ENCODE results near the gene LGR6.

Gene LGR6

GRCh38 chr1:202156590-202156989 is 37.0 kb upstream of the LGR6 start:
- no peak for DNase-seq
- peaks cover 16% of the 10 kb centered on the region for H3K4me1 ChIP-seq (ENCODE audit: low read length)
- 0 out of 2 replicates have a peak, but pooled peaks cover 3% of the 10 kb centered on the region for H3F3A ChIP-seq (ENCODE audit: insufficient read depth, low read length)
- no peak overlapping the region for H3K27ac ChIP-seq (ENCODE audit: low read length)
- H3K27me3 ChIP-seq (replicated peaks; ENCODE audit: insufficient read depth, low read length), result no peaks in the 10 kb centered on the region
- no peak overlapping the region for H3K9ac ChIP-seq (ENCODE audit: low read length)
- H3K36me3 ChIP-seq (replicated peaks; ENCODE audit: insufficient read depth, low read length), result peaks cover 10% of the 10 kb centered on the region; the same call in 1 of the 2 replicates
- H3K9me2 ChIP-seq (replicated peaks; ENCODE audit: insufficient read depth, low read length), result no peaks in the 10 kb centered on the region
- no peak overlapping the region for H3K4me2 ChIP-seq (ENCODE audit: low read depth, low read length)
- no peaks in the 10 kb centered on the region for H4K20me1 ChIP-seq (ENCODE audit: insufficient read depth, low read length)
- TF ChIP-seq EZH2 (optimal IDR thresholded peaks at IDR 0.05; ENCODE audit: low read depth, low read length) (no peak), EZH2phosphoT487 (IDR thresholded peaks at IDR 0.05; ENCODE audit: low read length) (no peak)
- TF ChIP-seq, protein P1, sequence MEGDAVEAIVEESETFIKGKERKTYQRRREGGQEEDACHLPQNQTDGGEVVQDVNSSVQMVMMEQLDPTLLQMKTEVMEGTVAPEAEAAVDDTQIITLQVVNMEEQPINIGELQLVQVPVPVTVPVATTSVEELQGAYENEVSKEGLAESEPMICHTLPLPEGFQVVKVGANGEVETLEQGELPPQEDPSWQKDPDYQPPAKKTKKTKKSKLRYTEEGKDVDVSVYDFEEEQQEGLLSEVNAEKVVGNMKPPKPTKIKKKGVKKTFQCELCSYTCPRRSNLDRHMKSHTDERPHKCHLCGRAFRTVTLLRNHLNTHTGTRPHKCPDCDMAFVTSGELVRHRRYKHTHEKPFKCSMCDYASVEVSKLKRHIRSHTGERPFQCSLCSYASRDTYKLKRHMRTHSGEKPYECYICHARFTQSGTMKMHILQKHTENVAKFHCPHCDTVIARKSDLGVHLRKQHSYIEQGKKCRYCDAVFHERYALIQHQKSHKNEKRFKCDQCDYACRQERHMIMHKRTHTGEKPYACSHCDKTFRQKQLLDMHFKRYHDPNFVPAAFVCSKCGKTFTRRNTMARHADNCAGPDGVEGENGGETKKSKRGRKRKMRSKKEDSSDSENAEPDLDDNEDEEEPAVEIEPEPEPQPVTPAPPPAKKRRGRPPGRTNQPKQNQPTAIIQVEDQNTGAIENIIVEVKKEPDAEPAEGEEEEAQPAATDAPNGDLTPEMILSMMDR (IDR thresholded peaks at IDR 0.05; ENCODE audit: low read length), result no peak
- no peak overlapping the region for H2AFZ ChIP-seq (ENCODE audit: low read length)
- H3K9me3 ChIP-seq (replicated peaks; ENCODE audit: insufficient read depth, low read length), result no peaks in the 10 kb centered on the region
- H3K79me2 ChIP-seq (ENCODE audit: low read length), result peaks cover 56% of the 10 kb centered on the region
- H3K4me3 ChIP-seq (ENCODE audit: low read length), result no peak overlapping the region

DNA sequence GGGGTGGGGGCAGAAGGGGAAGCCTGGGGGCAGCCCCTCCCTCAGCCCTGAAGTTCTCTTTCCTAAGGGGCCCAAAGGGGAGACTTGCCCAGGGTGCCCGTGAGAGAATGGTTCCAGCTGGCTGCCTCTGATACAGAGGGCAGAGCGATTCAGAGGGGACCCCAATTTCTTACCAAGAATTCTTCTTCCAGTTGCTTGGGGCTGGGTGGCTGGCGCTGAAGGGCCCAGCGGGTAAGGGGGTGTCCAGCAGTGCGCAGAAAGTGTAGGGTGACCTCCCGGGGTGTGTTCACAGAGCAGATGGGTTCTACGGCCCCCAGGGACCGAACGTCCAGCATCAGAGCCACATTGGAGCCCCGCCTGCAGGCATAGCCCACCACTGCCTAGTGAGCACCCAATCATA is 35.7 kb upstream of the LGR6 start:
- Histone ChIP-seq H3K36me3 (replicated peaks; ENCODE audit: insufficient read depth, low read length) (peaks cover under 1% of the 10 kb centered on the region; the same call in 1 of the 2 replicates), H3K4me1 (ENCODE audit: low read length) (peaks cover 16% of the 10 kb centered on the region), H3K9me2 (replicated peaks; ENCODE audit: insufficient read depth, low read length) (no peaks in the 10 kb centered on the region), H3F3A (ENCODE audit: insufficient read depth, low read length) (0 out of 2 replicates have a peak, but pooled peaks cover 3% of the 10 kb centered on the region), H3K79me2 (ENCODE audit: low read length) (peaks cover 56% of the 10 kb centered on the region), H4K20me1 (ENCODE audit: insufficient read depth, low read length) (no peaks in the 10 kb centered on the region), H3K9ac (ENCODE audit: low read length) (no peak overlapping the region), H3K4me2 (ENCODE audit: low read depth, low read length) (no peak overlapping the region), H3K27me3 (replicated peaks; ENCODE audit: insufficient read depth, low read length) (no peaks in the 10 kb centered on the region), H3K27ac (ENCODE audit: low read length) (no peak overlapping the region), H3K4me3 (ENCODE audit: low read length) (no peak overlapping the region), H2AFZ (ENCODE audit: low read length) (no peak overlapping the region), H3K9me3 (replicated peaks; ENCODE audit: insufficient read depth, low read length) (no peaks in the 10 kb centered on the region)
- no peak for TF ChIP-seq EZH2phosphoT487 (IDR thresholded peaks at IDR 0.05; ENCODE audit: low read length)
- TF ChIP-seq EZH2 (optimal IDR thresholded peaks at IDR 0.05; ENCODE audit: low read depth, low read length), result no peak
- DNase-seq, result no peak

- no peaks in the 10 kb centered on the region; the same call in 1 of the 2 replicates for H3K36me3 ChIP-seq (replicated peaks; ENCODE audit: insufficient read depth, low read length)
- DNase-seq, result peak; percentile 75
- peaks cover 16% of the 10 kb centered on the region for H3K4me1 ChIP-seq (ENCODE audit: low read length)
- H3F3A ChIP-seq (ENCODE audit: insufficient read depth, low read length), result 0 out of 2 replicates have a peak, but pooled peaks cover 3% of the 10 kb centered on the region
- H3K27ac ChIP-seq (ENCODE audit: low read length), result peak overlapping the region; percentile 77
- H3K27me3 ChIP-seq (replicated peaks; ENCODE audit: insufficient read depth, low read length), result no peaks in the 10 kb centered on the region
- H3K9me3 ChIP-seq (replicated peaks; ENCODE audit: insufficient read depth, low read length), result no peaks in the 10 kb centered on the region
- H3K4me2 ChIP-seq (ENCODE audit: low read depth, low read length), result peak overlapping the region; percentile 99
- H3K79me2 ChIP-seq (ENCODE audit: low read length), result peaks cover 56% of the 10 kb centered on the region
- peak overlapping the region; percentile 77 for H3K4me3 ChIP-seq (ENCODE audit: low read length)
- H2AFZ ChIP-seq (ENCODE audit: low read length), result peak overlapping the region; percentile 54; the same call in 1 of the 2 replicates
- peak overlapping the region; percentile 93 for H3K9ac ChIP-seq (ENCODE audit: low read length)
- TF ChIP-seq EZH2 (optimal IDR thresholded peaks at IDR 0.05; ENCODE audit: low read depth, low read length), result no peak
- TF ChIP-seq, protein P1 (IDR thresholded peaks at IDR 0.05; ENCODE audit: low read length), result peak; percentile 72
- H3K9me2 ChIP-seq (replicated peaks; ENCODE audit: insufficient read depth, low read length), result no peaks in the 10 kb centered on the region
- no peaks in the 10 kb centered on the region for H4K20me1 ChIP-seq (ENCODE audit: insufficient read depth, low read length)
These were observed 34.6 kb upstream of the LGR6 start for GRCh38 chr1:202158810-202159533.

All from MM.1S (cell line).